ENCODE data around the gene BEST2. TPM values are rescaled to one million over a fixed set of nuclear protein-coding genes. Genes with fewer than 3 reads are reported as not detected.

The BEST2 gene
- total and polyA plus RNA-seq, 11 donors, result not detected

- Histone ChIP-seq H3K27me3 (peaks cover 0 to 13% (median 3%) of the 10 kb centered on the region in 9 donors), H3K4me1 (no peaks in the 10 kb centered on the region), H3K4me3 (no peak overlapping the region), H3K36me3 (peaks cover 0 to 44% (median 40%) of the 10 kb centered on the region in 9 donors), H3K9me3 (peaks cover 0 to 12% (median 0%) of the 10 kb centered on the region in 12 donors), H3K27ac (no peak overlapping the region)
- ATAC-seq (no peak), DNase-seq (no peak)
- 70 to 79% (median 72%) methylated on average over 4 to 6 of the region's 6 CpGs for WGBS, 4 donors
- intact Hi-C loops (cut with DNase I), result no loop called here
- no peak for TF ChIP-seq CTCF (IDR thresholded peaks at IDR 0.05)
- no peak for TF ChIP-seq POLR2A (IDR thresholded peaks at IDR 0.05)
These were observed 3.1 kb upstream of the BEST2 start for GRCh38 chr19:12748489-12748888.

GRCh38 chr19:12749938-12750521 is 1.6 kb upstream of the BEST2 start:
- DNase-seq (no peak), ATAC-seq (no peak)
- H3K36me3 ChIP-seq, result peaks cover 0 to 33% (median 31%) of the 10 kb centered on the region in 9 donors
- H3K9me3 ChIP-seq, result peaks cover 0 to 12% (median 0%) of the 10 kb centered on the region in 12 donors
- no peak overlapping the region for H3K27ac ChIP-seq
- intact Hi-C loops (cut with DNase I), result no loop called here
- WGBS, 4 donors, result 36 to 48% (median 42%) methylated on average over 24 of the region's 24 CpGs
- H3K4me1 ChIP-seq, result no peaks in the 10 kb centered on the region
- TF ChIP-seq POLR2A (IDR thresholded peaks at IDR 0.05) (no peak), CTCF (IDR thresholded peaks at IDR 0.05) (no peak)
- H3K27me3 ChIP-seq, result peaks cover 0 to 13% (median 3%) of the 10 kb centered on the region in 9 donors
- H3K4me3 ChIP-seq, result no peak overlapping the region

- Histone ChIP-seq H3K9me3 (peaks cover 0 to 12% (median 0%) of the 10 kb centered on the region in 12 donors), H3K27me3 (peaks cover 0 to 13% (median 3%) of the 10 kb centered on the region in 9 donors), H3K27ac (no peak overlapping the region), H3K36me3 (peaks cover 0 to 25% (median 23%) of the 10 kb centered on the region in 9 donors), H3K4me3 (no peak overlapping the region), H3K4me1 (no peaks in the 10 kb centered on the region)
- ATAC-seq, result no peak
- TF ChIP-seq POLR2A (IDR thresholded peaks at IDR 0.05) (no peak), CTCF (IDR thresholded peaks at IDR 0.05) (no peak)
- DNase-seq, result no peak
- 65 to 74% (median 69%) methylated on average over 9 of the region's 9 CpGs for WGBS, 4 donors
- intact Hi-C loops (cut with DNase I), result no loop called here
These were observed 740 bp upstream of the BEST2 start for GRCh38 chr19:12750851-12751250.

GRCh38 chr19:12752056-12752781 is 628 bp downstream of the BEST2 start:
- Histone ChIP-seq H3K27me3 (peaks cover 0 to 13% (median 3%) of the 10 kb centered on the region in 9 donors), H3K4me3 (no peak overlapping the region), H3K36me3 (peaks cover 0 to 11% (median 9%) of the 10 kb centered on the region in 9 donors), H3K9me3 (peaks cover 0 to 8% (median 0%) of the 10 kb centered on the region in 12 donors), H3K4me1 (peaks cover 0 to 5% (median 1%) of the 10 kb centered on the region in 12 donors), H3K27ac (no peak overlapping the region)
- ATAC-seq (no peak), DNase-seq (no peak)
- 77 to 83% (median 81%) methylated on average over 23 of the region's 23 CpGs for WGBS, 4 donors
- intact Hi-C loops (cut with DNase I), result no loop called here
- TF ChIP-seq CTCF (IDR thresholded peaks at IDR 0.05), result no peak
- no peak for TF ChIP-seq POLR2A (IDR thresholded peaks at IDR 0.05)

All from heart left ventricle (tissue), 16 donors.